GM21515 (cell line): Measurements from ENCODE around the gene MRPL23.

ENCODE experiments used
- ATAC-seq: cut with Tn5 transposase; IDR thresholded peaks from one replicate; pipeline ENCODE4 v1.9.1; 2021; ENCODE audit not compliant: unreplicated experiment

The MRPL23 gene

DNA sequence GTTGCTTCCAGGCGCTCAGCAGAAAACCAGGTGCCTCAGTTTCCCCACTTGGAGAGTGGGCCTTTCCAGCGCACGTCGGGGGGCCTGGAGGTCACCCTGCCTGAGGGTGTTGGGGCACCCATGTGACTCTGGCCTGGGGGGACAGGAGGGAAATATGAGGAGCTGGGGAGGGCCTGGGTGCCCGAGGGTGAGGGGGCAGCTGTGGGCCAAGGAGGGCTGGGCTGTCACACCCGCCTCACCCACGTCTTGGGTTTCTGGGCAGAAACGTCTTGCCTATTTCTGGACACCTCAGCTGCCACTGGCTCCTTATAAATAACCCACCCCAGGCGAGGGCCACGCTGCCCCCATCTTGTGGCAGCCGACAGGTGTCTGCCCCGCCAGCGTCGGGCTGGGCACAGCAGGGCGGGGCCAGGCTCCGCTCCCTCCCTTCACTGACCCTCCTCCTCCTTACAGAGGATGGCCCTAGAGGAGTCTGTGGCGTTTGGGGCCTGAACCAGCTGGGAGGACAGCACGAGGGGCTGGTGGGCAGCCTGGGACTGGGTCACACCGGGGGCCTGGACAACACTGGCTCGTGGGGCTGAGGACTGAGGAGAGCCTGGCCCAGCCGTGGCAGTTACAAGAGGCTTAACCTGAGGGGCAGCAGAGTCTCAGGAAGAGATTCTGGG lies 26.1 kb upstream of the MRPL23 start:
- ATAC-seq: no peak

DNA sequence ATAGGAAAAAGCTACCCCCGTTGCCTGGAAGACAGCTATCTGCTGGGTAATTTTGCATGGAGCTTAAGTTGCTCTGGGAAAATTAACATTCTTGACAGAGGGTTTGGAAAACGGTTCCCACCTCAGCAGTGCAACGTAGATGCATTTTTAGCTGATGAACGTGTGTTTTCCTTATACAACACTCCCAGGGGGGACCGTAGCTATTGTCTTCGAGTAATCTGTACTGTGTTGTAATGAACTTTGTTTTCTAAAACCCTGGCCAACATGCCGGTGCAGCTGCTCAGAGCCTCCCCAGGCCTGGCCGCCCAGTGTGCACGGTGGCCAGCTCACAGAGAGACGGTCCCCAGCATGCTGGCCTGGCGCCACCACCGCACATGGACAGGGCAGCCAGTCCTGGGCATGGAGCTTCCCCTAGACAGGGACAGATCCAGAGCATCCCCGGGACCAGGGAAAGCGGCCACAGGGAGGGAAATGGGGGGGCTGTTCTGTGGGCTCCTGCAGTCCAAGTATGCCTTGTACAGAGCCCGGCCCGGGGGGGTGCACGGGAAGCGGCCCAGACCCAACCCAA lies 25.5 kb upstream of the MRPL23 start:
- no peak for ATAC-seq

DNA sequence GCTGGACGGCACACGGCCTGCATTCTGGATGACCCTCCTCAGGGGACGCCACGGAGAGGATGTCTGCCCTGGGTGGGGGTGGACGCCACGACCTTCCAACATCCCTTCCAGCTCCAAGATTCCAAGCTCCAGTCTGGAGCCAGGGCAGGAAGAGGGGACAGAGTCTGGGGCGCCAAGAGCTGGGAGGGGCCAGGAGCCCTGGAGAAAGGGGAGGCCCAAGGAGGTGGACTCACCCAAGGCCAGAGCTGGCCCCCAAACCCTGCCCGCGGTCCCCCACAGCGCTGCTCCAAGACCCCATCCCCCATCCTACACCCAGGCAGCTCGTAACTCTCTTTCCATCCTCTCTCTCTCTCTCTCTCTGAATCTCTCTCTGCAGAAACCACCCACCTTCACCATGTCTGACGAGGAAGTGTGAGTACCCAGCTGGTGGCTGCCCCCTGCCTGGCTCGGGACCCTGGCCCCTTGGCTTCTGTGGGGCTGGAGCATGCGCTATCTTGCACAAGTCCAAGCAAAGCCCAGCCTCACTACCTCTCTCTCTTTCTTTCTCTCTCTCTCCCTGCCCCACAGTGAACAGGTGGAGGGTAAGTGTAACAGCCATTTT lies 24.6 kb upstream of the MRPL23 start:
- no peak for ATAC-seq

DNA sequence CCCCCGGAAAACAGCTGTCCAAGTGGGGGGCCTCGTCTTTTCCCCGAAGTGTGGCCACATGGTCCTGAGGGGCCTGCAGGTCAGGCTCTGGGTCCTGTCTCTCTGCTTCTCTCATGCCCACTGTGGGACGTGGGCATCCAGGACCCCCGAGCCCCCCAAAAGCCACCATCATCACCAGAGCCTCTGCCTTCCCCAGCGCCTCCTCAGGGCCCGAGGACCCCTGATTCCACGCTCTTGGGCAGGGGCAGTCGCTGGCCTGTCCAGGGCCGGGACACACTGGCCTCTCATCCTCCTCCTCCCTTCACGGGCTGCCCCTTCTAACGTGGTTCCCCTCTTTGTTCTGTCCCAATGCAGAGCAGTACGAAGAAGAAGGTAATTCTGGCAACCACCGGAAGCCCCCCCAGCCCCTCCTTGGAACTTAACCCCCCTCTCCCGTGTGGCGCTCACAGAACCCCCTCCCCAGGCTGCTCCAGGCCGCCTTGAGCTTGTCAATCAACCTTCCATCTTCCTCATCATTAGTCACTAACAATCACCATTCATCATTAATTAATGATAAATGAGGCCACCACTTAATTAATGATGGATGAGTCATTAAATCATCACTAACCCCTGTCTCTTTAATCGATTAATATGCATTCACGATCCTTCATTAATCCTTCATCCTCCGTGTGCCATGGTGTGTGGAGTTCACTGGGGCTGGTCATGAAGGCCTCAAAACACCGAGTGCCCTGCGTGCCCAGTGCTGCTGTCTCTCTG lies 23.8 kb upstream of the MRPL23 start:
- ATAC-seq: no peak

DNA sequence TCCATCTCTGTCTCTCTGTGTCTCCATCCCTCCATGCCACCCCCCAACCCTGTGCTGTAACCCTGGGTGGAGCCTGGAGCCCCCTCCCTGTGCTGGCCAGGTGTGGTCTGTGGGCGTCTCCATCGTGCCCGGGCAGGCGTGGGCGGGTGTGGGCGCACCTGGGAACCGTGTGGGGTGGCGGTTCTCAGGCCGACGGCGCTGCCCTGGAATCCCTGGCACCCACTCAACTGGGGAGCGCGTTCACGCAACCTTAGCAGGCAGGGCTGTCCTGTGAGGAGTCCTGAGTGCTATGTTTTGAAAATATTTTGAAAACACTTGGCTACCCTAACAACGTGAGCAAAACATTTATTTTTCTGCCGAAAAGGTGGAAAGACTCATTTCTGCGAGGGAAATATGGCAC lies 23.0 kb upstream of the MRPL23 start:
- ATAC-seq: no peak

DNA sequence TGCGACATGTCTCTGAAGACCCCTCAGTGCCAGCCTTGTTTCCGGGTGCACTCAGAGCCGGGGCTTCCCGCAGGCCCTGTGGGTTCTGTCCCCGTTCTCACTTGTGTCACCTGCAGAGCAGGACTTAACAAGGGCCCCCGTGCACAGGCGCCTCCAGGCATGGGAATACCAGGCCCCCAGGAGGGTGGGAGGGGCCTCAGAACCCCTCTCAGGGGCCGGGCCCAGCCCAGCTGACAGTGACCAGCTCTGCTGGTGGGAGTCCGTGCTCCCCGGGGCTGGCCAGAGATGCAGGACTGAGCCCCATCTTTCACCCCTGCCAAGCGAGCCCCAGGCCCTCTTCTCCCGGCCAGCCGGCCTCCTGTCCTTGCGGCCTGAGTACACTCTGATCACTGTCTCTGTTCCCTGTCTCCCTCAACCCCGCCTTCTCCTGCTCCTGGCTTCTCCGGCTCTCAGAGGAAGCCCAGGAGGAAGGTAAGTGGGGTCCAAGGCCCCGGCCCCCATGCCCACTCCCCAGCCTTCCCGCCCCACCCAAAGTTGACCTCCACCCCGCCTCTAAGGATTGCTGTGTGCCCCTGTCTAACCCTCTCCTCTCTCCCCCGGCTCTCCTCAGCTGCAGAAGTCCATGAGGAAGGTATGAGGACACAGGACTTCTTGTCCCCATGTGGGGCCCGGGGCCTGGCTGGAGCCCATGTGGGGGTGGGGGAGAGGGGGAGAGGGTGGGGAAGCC lies 22.3 kb upstream of the MRPL23 start:
- no peak for ATAC-seq

DNA sequence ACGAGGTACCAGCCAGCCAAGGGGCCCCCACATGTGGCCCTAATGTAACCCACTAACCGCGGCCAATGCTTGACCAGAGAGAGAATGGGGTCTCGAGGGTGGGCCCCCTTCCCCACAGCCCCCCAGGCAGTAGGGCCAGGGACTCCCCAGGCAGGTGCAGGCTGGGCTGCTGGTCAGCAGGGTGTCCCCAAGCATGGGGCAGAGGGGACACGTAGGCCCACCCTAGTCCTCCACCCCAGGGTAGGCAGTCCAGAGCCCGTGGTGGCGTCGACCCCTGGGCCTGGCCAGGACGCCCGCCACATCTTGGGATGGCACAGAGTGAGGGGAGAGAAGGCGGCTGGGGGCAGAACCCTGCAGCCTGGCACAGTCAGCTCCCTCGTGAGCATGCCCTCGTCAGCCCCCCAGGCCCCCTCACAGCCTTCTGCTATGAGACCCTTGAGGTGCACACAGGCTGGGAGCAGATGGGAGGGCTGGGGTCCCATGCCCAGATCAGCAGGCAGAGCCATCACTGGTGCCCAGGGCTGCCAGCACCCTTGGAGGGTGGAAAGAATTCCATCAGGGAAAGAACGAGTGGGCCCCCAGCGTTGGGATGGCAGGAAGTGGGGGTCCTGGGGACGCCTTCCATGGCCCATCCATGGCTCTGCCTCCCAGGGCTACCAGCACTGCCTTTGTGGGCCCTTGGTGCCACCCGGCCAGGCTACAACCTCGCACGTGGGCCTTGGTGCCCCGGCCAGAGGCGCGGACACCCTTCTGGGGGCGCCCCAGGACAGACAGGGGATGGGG lies 21.6 kb upstream of the MRPL23 start:
- no peak for ATAC-seq

DNA sequence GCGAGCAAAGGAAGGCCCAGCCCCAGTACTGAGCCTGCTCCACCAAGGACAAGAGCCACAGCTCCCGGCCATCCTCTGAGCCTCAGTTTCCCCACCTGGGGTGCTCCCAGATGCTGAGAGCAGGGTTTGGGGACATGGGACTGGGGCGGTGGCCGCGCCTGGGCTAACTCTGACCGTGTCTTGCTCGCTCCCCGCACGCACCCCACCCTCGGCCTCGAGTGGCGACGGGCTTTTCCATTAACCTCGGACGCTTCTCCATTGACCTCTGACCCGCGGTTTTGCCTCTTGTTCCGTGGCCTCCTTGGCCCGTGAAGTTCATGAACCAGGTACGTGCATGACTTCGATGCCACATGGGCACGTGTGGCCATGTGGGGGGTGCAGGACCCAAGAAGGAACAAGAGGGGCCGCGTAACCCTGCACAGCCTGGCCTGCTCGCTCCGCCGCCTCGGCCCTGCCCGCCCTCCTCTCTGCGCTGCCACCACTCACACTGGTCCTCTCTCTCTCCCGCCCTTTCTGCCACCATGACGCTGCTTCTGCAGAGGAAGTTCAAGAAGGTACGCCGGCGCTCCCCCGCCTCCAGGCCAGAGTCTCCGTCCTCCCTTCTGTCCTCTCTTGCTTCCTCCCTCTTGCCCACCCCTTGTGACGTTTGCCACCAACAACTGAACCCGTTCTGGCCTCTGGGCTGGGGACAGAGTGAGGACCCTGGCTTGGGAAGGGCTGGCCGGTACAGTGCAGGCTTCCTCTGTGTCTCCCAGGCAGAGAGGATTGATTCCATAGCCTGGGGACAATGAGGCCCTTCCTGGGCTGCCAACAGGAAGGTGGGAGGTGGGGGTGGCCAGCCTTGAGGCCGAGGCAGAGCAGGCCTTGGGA lies 20.7 kb upstream of the MRPL23 start:
- ATAC-seq: no peak

DNA sequence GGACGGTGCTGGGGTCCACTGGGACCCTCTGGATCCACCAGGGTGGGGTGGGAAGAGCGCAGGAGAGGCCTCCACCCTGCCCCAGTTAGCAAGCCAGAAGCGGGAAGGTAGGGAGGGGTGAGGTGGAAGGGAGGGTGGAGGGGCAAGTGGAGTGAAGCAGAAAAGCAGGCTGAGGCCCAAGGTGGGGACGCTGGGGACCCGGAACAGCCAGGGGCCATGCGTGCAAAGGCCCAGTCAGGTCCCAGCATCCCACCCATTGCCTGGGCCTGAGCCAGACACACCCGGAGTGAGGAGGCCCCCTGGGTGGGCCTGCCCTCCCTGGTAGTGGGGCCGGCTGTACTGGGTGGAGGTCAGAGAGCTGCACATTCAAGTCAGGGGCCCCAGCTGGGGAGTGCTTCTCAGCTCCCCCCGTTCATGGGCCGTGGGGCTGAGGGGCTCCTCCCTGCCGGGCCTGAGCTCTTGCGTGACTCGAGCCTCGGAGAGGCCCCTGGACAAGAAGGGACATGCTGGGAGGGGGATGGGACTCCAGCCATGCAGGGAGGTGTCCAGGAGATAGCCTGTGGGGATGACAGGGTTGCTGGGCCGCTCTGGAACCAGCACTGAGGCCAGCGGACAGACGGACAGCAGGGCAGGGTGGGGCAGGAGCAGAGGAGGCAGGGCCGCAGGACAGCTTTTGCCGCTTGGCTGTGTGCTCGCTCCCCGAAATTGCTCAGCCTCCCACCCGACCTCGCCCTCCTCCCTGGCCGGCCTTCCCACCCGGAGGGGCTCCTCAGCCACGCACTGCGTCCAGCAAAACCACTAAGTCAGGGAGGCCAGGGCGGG lies 19.9 kb upstream of the MRPL23 start:
- ATAC-seq: no peak

DNA sequence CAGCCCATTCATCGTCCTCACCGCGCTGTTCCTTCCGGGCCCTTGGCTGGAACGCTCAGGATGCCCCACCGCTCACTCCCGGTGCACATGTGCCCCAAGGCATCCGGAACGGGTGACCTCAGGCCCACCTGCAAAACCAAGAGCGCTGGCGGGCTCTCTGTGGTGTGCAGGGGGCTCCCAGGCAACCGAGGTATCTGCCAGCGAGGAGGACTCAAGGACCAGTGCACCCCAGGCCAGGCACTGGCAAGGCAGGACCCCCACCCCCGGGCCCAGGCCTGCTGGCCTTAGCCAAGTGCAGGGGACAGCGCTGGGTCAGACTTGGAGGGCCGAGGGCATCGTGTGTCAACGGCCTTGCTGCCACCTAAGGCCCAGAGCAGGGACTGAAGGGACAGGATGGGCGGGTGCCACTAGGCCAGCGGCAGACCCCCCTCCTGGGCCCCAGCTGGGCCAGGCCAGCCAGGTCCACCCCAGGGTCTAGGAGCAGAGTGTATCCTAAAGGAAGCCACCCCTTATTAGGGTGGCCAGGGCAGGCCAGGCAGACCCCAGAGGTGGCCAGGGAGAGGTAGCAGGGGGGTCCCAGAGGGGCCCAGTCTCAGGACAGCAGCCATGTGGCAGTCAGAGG lies 19.2 kb upstream of the MRPL23 start:
- no peak for ATAC-seq

DNA sequence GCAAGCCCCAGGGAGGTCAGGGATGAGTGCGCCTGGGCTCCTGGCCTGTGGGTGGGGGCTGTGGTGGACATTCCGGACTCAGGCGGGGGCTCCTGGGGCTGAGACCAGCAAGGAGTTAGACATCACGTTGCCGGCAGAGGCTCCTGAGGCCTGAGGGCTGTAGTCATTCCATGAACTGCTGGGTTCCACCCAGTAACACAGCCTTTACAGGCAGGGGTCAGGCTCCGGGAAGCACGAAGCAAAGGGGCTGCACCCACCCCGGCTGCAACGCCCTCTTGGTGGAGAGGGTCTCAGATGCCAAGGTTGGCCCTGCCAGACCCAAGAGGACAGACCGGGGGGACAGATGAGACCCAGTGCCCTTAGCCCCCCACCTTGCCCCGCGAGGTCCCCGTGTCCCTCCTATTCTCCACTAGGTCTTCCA lies 18.7 kb upstream of the MRPL23 start:
- no peak for ATAC-seq

DNA sequence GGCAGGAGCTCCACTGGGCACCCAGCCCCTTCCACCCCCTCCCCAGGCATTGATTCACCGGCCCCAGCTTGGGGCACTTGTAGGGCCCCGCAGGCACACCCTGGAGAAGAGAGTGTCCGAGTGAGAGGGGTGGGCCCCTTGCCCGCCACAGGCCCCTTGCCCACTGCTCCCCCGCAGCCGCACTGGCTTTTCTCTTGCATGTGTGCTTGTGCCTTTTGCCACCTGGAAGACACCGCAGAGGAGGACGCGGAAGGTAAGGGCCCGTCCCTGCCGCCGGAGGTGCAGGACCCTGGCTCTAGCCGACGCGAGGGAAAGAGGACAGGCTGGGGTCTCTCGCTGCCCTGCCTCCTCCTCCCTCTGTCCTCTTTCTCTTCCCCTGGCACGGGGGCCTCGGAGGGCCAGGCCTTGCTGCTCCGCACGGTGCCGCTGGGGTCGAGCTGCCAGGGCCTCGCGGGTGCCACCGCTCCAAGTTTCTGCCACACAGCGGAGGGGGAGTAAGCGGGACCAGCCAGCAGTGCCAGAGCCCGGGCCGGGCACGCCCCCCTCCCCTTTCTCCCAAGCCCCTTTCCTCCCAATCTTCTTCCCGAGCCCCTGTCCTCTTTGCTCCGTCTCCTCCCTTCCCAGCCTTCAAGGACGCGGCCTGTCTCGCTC lies 18.1 kb upstream of the MRPL23 start:
- ATAC-seq: no peak

DNA sequence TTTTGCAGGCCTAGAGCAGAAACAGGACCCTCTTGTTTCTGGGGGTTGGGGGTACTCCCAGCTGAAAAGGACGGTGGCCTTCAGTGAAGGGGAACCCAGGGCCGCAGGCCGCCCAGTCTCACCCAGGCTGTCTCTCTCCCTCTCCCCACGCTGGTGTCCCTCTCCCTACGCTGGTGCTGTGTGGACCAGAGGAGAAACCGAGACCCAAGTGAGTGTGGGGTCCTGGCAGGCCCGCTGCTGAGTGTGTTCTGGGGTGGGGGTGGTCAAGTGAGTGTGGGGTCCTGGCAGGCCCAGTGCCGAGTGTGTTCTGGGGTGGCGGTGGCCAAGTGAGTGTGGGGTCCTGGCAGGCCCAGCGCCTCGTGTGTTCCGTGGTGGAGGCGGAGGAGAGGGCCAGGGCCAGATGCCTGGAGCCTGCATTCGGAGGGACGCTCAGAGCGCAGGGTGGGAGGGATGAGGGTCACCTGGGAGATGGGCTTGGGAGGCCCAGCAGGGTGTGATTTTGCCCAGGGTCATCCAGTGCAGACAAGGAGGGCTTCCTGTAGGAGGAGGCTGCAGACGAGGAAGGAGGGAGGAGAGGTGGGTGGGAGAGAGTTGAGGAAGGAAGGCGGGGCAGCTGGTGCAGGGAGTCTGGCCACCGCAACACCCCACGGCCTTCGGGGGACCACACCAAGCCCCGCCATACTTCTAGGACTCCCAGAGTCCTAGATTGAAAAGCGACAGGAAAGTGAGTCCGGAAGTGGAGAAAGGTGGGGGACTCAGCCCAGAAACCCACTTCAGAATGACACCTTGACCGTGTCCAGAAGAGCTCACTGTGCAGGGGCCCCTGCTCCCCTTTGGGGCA lies 17.3 kb upstream of the MRPL23 start:
- ATAC-seq: no peak

DNA sequence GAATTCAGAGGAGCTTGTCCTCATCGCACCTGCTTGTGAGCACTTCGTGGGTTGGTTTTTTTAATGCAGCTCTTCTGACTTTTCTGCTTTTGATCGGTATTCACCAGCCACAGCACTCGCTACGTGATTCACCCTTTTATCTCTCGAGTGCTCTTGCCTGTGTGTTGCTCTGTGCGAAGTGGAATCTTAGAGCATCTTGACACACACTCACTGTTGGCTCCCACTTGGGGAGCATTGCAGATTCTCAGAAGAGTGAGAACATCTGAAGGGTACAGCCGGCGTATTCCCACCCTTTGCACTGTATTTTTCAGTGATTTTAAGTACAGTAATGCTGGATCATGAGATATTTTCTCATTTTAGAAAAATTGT lies 16.7 kb upstream of the MRPL23 start:
- no peak for ATAC-seq

DNA sequence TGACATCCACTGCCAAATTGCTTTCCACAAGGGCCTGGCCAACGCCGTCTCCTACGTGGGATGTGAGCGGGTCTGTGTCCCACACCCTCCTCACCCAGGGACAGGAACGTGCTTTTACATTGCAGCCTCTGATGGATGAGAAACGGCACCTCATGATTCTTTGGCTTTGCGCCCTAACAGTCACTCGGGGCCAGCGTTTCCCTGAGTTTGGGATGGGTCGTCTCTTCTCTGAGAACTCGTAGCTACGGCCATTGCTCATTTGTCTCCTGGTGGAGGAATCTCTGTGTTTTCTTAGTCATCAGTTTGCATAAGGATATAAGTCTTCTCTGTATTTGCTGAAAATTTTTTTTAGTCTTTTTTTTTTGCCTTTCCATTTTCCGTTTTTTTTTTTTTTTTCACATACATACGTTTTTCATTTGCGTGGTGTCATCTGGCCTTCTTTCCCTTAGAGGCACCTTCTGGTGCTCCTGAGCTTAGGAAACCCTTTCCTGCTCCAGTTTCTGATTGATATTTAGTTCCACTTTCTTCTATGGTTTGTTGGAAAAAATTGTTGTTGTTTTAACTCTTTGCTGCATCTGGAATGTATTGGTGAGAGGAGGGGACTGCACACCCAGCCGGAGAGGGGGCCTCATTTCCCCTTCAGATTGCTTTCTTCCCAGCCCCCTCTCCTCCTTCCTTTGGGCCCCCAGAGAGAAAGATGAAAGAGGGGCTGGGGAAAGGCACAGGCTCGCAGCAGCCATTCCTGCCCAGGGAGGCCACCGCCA lies 15.6 kb upstream of the MRPL23 start:
- ATAC-seq: no peak

DNA sequence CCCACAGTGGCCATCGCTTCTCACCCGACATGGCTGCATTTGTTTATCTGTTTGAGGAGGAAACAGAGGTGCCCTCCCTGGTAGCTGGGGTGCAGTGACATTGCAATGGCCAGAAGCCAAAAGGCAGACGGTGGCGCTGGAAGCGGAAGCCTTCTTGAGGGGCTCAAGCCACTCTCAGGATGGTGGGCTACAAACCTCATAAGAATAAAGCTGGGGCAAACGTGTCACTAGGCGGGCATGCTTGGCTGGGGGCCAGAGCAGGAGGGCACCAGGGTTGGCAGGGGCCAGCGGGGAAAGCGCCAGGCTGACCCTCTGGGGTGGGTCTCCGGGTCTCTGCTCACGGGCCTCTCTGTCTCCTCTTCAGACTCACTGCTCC lies 15.0 kb upstream of the MRPL23 start:
- ATAC-seq: no peak
